ENCODE measurements around the gene TET1. TPM values are rescaled to one million over a fixed set of nuclear protein-coding genes. Genes with fewer than 3 reads are reported as not detected.

Gene TET1
- total and polyA plus RNA-seq, 2 of the 13 experiments (the other 11 are each of a cell fraction or from before 2014, with no cell fraction given): 6.9 to 7.3 TPM

- CTCF ChIA-PET (ENCODE audit: low intra/inter-chr PET ratio, low total read pairs): no interaction called here
These were observed 59.5 kb downstream of the TET1 start for GRCh38 chr10:68619595-68619994.

GRCh38 chr10:68625316-68625921, 65.3 kb downstream of the TET1 start:
- CTCF ChIA-PET (ENCODE audit: low intra/inter-chr PET ratio, low total read pairs): no interaction called here
- TF ChIP-seq ZNF441 (CRISPR knock-in tag; IDR thresholded peaks at IDR 0.05; ENCODE audit: borderline replicate concordance) (no peak), CENPT (CRISPR knock-in tag; IDR thresholded peaks at IDR 0.05; ENCODE audit: low read depth) (no peak), PTBP1 (IDR thresholded peaks at IDR 0.05; ENCODE audit: low read depth, low read length, poor library complexity, severe bottlenecking) (no peak), EP300 (IDR thresholded peaks at IDR 0.05; ENCODE audit: low read depth in 2 of 2, low read length in 2 of 2) (no peak), EP300 (CRISPR knock-in tag; IDR thresholded peaks at IDR 0.05; ENCODE audit: borderline replicate concordance) (no peak), ATF5 (CRISPR knock-in tag; IDR thresholded peaks at IDR 0.05; ENCODE audit: low read depth) (no peak), KLF16 (CRISPR knock-in tag; IDR thresholded peaks at IDR 0.05) (no peak), ZSCAN21 (CRISPR knock-in tag; IDR thresholded peaks at IDR 0.05; ENCODE audit: borderline replicate concordance) (no peak), FOXO1 (CRISPR knock-in tag; IDR thresholded peaks at IDR 0.05) (no peak), CCAR2 (optimal IDR thresholded peaks at IDR 0.05; ENCODE audit: low read depth, low read length) (no peak)
- DNase-seq (ENCODE audit: low spot score) (no peak), FAIRE-seq (no peak), ATAC-seq (no peak)
- Histone ChIP-seq H3K4me1 (ENCODE audit: insufficient read depth, low read length) (peaks cover 5% of the 10 kb centered on the region), H3K79me2 (ENCODE audit: insufficient read depth, low read length) (peaks cover 11% of the 10 kb centered on the region), H3K27me3 (ENCODE audit: control insufficient read depth in 1 of 2, insufficient read depth in 2 of 2, low read length in 2 of 2) (no peaks in the 10 kb centered on the region), H3K9ac (ENCODE audit: insufficient read depth, low read depth, low read length) (no peak overlapping the region), H3K27ac (ENCODE audit: extremely low read length, insufficient read depth, low read length) (no peak overlapping the region), H3K36me3 (replicated peaks in 1 of 2; ENCODE audit: control insufficient read depth in 1 of 2, insufficient read depth in 2 of 2, low read length in 2 of 2) (peaks cover 2 to 11% of the 10 kb centered on the region in 2 experiments; a peak in 2 of 5 replicates), H3K4me3 (replicated peaks in 1 of 3; ENCODE audit: insufficient read depth in 1 of 3, low read depth in 2 of 3, low read length in 3 of 3) (no peak overlapping the region), H2AFZ (ENCODE audit: low read length) (no peak overlapping the region), H3K9me3 (ENCODE audit: low read length) (no peaks in the 10 kb centered on the region), H4K20me1 (ENCODE audit: insufficient read depth, low read length) (no peaks in the 10 kb centered on the region), H3K4me2 (ENCODE audit: low read depth, low read length) (no peak overlapping the region)
- BruUV-seq (replicated peaks): no TSS peak
- POLR2A ChIA-PET: no interaction called here
- in situ Hi-C loops (cut with HindIII; ENCODE audit: extremely low pct_ligation_motif_present, low pct_unique_long_range_greater_than_20kb) (no loop called here), intact Hi-C loops (cut with micrococcal nuclease; ENCODE audit: unreplicated experiment) (no loop called here)
- 78% methylated on average over 4 of the region's 4 CpGs for WGBS (ENCODE audit: low lambda C conversion rate)

More at GRCh38 chr10:68619595-68619994, 59.5 kb downstream of the TET1 start:
- Histone ChIP-seq H3K9me3 (ENCODE audit: low read length) (no peaks in the 10 kb centered on the region), H3K4me2 (ENCODE audit: low read depth, low read length) (no peak overlapping the region), H3K9ac (ENCODE audit: insufficient read depth, low read depth, low read length) (no peak overlapping the region), H3K27me3 (ENCODE audit: control insufficient read depth in 1 of 2, insufficient read depth in 2 of 2, low read length in 2 of 2) (no peaks in the 10 kb centered on the region), H3K4me3 (replicated peaks in 1 of 3; ENCODE audit: insufficient read depth in 1 of 3, low read depth in 2 of 3, low read length in 3 of 3) (no peak overlapping the region), H3K36me3 (replicated peaks in 1 of 2; ENCODE audit: control insufficient read depth in 1 of 2, insufficient read depth in 2 of 2, low read length in 2 of 2) (peaks cover 0 to 22% of the 10 kb centered on the region in 2 experiments; a peak in 4 of 5 replicates), H3K79me2 (ENCODE audit: insufficient read depth, low read length) (peaks cover 17% of the 10 kb centered on the region), H3K27ac (ENCODE audit: extremely low read length, insufficient read depth, low read length) (no peak overlapping the region), H3K4me1 (ENCODE audit: insufficient read depth, low read length) (peaks cover 9% of the 10 kb centered on the region), H2AFZ (ENCODE audit: low read length) (no peak overlapping the region), H4K20me1 (ENCODE audit: insufficient read depth, low read length) (no peaks in the 10 kb centered on the region)
- in situ Hi-C loops (cut with HindIII; ENCODE audit: extremely low pct_ligation_motif_present, low pct_unique_long_range_greater_than_20kb) (no loop called here), intact Hi-C loops (cut with micrococcal nuclease; ENCODE audit: unreplicated experiment) (no loop called here)
- DNase-seq (ENCODE audit: low spot score) (no peak), ATAC-seq (no peak), FAIRE-seq (no peak)
- POLR2A ChIA-PET: no interaction called here
- 98% methylated on average over 3 of the region's 3 CpGs for WGBS (ENCODE audit: low lambda C conversion rate)
- BruUV-seq (replicated peaks): no TSS peak
- TF ChIP-seq FOXK1 (CRISPR knock-in tag; IDR thresholded peaks at IDR 0.05; ENCODE audit: borderline replicate concordance, low read depth) (no peak), CEBPB (IDR thresholded peaks at IDR 0.05; ENCODE audit: borderline replicate concordance, low read depth, low read length) (peak; percentile 28; the same call in 1 of the 2 replicates)

Data from HepG2 (cell line).